Tibial artery (tissue), 4 donors: ENCODE data around the gene TCF19.
A peak's percentile ranks its signal among the peaks of the same experiment; 100 is the strongest.

Experiments used
- DNase-seq, 2 donors: peaks; one replicate each; pipeline ENCODE4 v3.0.0-alpha.2; 2019
- H3K27ac ChIP-seq, 2 donors: fragments of 200-600 bp; sonication (generic) in 1 of 2; 1 replicate in 1 of 2; 2 replicates in 1 of 2; pipeline ENCODE4 v1.5.1; 2018 to 2019; ENCODE audit warnings: mild to moderate bottlenecking in 1 of 2
- H3K27me3 ChIP-seq, 2 donors: fragments of 200-600 bp; sonication (generic) in 1 of 2; one replicate each; pipeline versions ENCODE4 v1.5.1 to v1.6.0; 2016 to 2019
- H3K36me3 ChIP-seq, 3 donors: fragments of 200-600 bp; sonication (generic) in 2 of 3; one replicate each; pipeline ENCODE4 v1.5.1; 2016 to 2019; ENCODE audit warnings: mild to moderate bottlenecking in 2 of 3
- H3K4me1 ChIP-seq, 4 donors: fragments of 200-600 bp; sonication (generic) in 2 of 4; 1 replicate in 3 of 4; 2 replicates in 1 of 4; pipeline ENCODE4 v1.5.1; 2016 to 2019
- H3K4me3 ChIP-seq, 2 donors: fragments of 200-600 bp; sonication (generic) in 1 of 2; 1 replicate in 1 of 2; 2 replicates in 1 of 2; pipeline ENCODE4 v1.5.1; 2018 to 2019; ENCODE audit warnings: mild to moderate bottlenecking in 2 of 2
- H3K9me3 ChIP-seq, 3 donors: fragments of 200-600 bp; sonication (generic) in 1 of 3; one replicate each; pipeline ENCODE4 v1.5.1; 2016 to 2019
- CTCF ChIP-seq, 2 experiments: fragments of 200-600 bp in 1 of 2; fragments of 450-650 bp in 1 of 2; IDR thresholded peaks; one replicate each; pipeline ENCODE4 v1.5.1; 2017 to 2019; ENCODE audit warnings: antibody characterized with exemption in 2 of 2, mild to moderate bottlenecking in 1 of 2, moderate library complexity in 1 of 2
- intact Hi-C: fragments of 100-400 bp; cut with DNase I; formaldehyde crosslinking; loops from one replicate; pipeline ENCODE4 v1.15.0; 2023; ENCODE audit warnings: low total_unique reads

The TCF19 gene

GRCh38 chr6:31158140-31158862, at the start of gene TCF19:
TSS of gene TCF19 (plus strand) at chr6:31158589. CDS start at chr6:31159470, 881 bp downstream.
- TF ChIP-seq CTCF (IDR thresholded peaks at IDR 0.05) = no peak
- peak; percentile 99 to 100 for DNase-seq
- Histone ChIP-seq H3K4me1 (peaks cover 0 to 23% (median 18%) of the 10 kb centered on the region in 4 donors), H3K27me3 (no peaks in the 10 kb centered on the region), H3K4me3 (peak within 1 kb of the TSS; percentile 70 to 78), H3K9me3 (no peaks in the 10 kb centered on the region), H3K36me3 (peaks cover 0 to 34% (median 9%) of the 10 kb centered on the region in 3 donors), H3K27ac (peak within 1 kb of the TSS; percentile 78 to 91)
- intact Hi-C loops = loop anchor here (5.0 kb wide), 1 partner anchor 39 kb away; no protein-coding TSS in a partner anchor

GRCh38 chr6:31110825-31111582, 47.4 kb upstream of the TCF19 start:
- H3K4me3 ChIP-seq = no peak overlapping the region
- intact Hi-C loops = no loop called here

GRCh38 chr6:31111712-31112111, 46.7 kb upstream of the TCF19 start:
- intact Hi-C loops = no loop called here
- peaks cover 0 to 33% (median 25%) of the 10 kb centered on the region in 4 donors for H3K4me1 ChIP-seq
- DNase-seq = no peak
- no peaks in the 10 kb centered on the region for H3K9me3 ChIP-seq
- no peak for TF ChIP-seq CTCF (IDR thresholded peaks at IDR 0.05)
- H3K27ac ChIP-seq = no peak overlapping the region
- H3K4me3 ChIP-seq = no peak overlapping the region
- peaks cover 0 to 7% of the 10 kb centered on the region in 2 donors for H3K27me3 ChIP-seq
- no peaks in the 10 kb centered on the region for H3K36me3 ChIP-seq

More at GRCh38 chr6:31110825-31111582, 47.4 kb upstream of the TCF19 start:
- TF ChIP-seq CTCF (IDR thresholded peaks at IDR 0.05) = no peak
- peaks cover 0 to 7% of the 10 kb centered on the region in 2 donors for H3K27me3 ChIP-seq
- H3K4me1 ChIP-seq = peaks cover 0 to 26% (median 18%) of the 10 kb centered on the region in 4 donors
- no peak overlapping the region for H3K27ac ChIP-seq
- H3K36me3 ChIP-seq = no peaks in the 10 kb centered on the region
- no peak for DNase-seq
- no peaks in the 10 kb centered on the region for H3K9me3 ChIP-seq

- intact Hi-C loops = no loop called here
- Histone ChIP-seq H3K4me3 (no peak within 1 kb of the TSS), H3K36me3 (no peaks in the 10 kb centered on the region), H3K9me3 (no peaks in the 10 kb centered on the region), H3K27me3 (peaks cover 0 to 7% of the 10 kb centered on the region in 2 donors), H3K27ac (no peak within 1 kb of the TSS), H3K4me1 (peaks cover 0 to 40% (median 29%) of the 10 kb centered on the region in 4 donors)
- TF ChIP-seq CTCF (IDR thresholded peaks at IDR 0.05) = no peak
- no peak for DNase-seq
Measured at GRCh38 chr6:31112478-31112877, 45.9 kb upstream of the TCF19 start, which contains the start of gene C6orf15. TSS of gene C6orf15 (minus strand) at chr6:31112575. CDS start at chr6:31112555, 20 bp downstream.

- Histone ChIP-seq H3K36me3 (no peaks in the 10 kb centered on the region), H3K4me3 (peak overlapping the region in 1 of 2 donors; percentile 36), H3K27me3 (no peaks in the 10 kb centered on the region), H3K9me3 (no peaks in the 10 kb centered on the region), H3K27ac (peak overlapping the region; percentile 74 to 75), H3K4me1 (peaks cover 0 to 45% (median 31%) of the 10 kb centered on the region in 4 donors)
- intact Hi-C loops = no loop called here
- no peak for TF ChIP-seq CTCF (IDR thresholded peaks at IDR 0.05)
- DNase-seq = no peak
Measured at GRCh38 chr6:31113861-31114540, 44.4 kb upstream of the TCF19 start.
